ENCODE measurements around the gene MSS51. TPM values are rescaled to one million over a fixed set of nuclear protein-coding genes. Genes with fewer than 3 reads are reported as not detected.
A peak's percentile ranks its signal among the peaks of the same experiment; 100 is the strongest.

The MSS51 gene
- total RNA-seq, 1 experiment from 2014 or later, result 3.2 TPM

- H3K4me1 ChIP-seq (ENCODE audit: insufficient read depth, low read length), result no peaks in the 10 kb centered on the region
- intact Hi-C loops (cut with micrococcal nuclease), result no loop called here
- H3K9me3 ChIP-seq (ENCODE audit: low read length), result no peaks in the 10 kb centered on the region
- no peaks in the 10 kb centered on the region for H3K27me3 ChIP-seq (ENCODE audit: low read length)
- H3K4me2 ChIP-seq (ENCODE audit: low read length), result no peak overlapping the region
- peaks cover 28% of the 10 kb centered on the region for H3K79me2 ChIP-seq (ENCODE audit: low read length)
- no peak overlapping the region for H3K27ac ChIP-seq (ENCODE audit: low read length)
- H4K20me1 ChIP-seq (ENCODE audit: low read length), result peaks cover 22% of the 10 kb centered on the region
- H3K4me3 ChIP-seq (ENCODE audit: low read length), result no peak overlapping the region
- H3F3A ChIP-seq (ENCODE audit: low read length, unreplicated experiment), result no peaks in the 10 kb centered on the region
- no peaks in the 10 kb centered on the region for H3K9me2 ChIP-seq (replicated peaks; ENCODE audit: low read length)
- no peak overlapping the region for H2AFZ ChIP-seq (ENCODE audit: low read length)
- ChIA-PET CTCF (no interaction called here), POLR2A (ENCODE audit: unreplicated experiment) (no interaction called here)
- DNase-seq, result no peak
- no TSS peak for BruUV-seq (replicated peaks)
- ATAC-seq, result no peak
- H3K36me3 ChIP-seq (ENCODE audit: low read depth, low read length), result peaks cover 79% of the 10 kb centered on the region
- H3K9ac ChIP-seq (ENCODE audit: low read length), result no peak overlapping the region
- TF ChIP-seq EZH2phosphoT487 (IDR thresholded peaks at IDR 0.05; ENCODE audit: borderline replicate concordance, low read length) (no peak), EZH2 (IDR thresholded peaks at IDR 0.05; ENCODE audit: low read length, unreplicated experiment) (no peak), CTCF (conservative IDR thresholded peaks at IDR 0.05; ENCODE audit: low read depth, low read length) (no peak)
Measured at GRCh38 chr10:73388228-73388627, 45.1 kb downstream of the MSS51 start.

GRCh38 chr10:73386583-73386982 lies 46.8 kb downstream of the MSS51 start:
- ChIA-PET POLR2A (ENCODE audit: unreplicated experiment) (interaction anchor here (0.6 kb wide), 1 partner anchor 12 kb away, joined by 3 read pairs; no protein-coding TSS in a partner anchor), CTCF (interaction anchor here (0.5 kb wide), 1 partner anchor 26 kb away, joined by 9 read pairs; no protein-coding TSS in a partner anchor)
- no peak overlapping the region for H3K27ac ChIP-seq (ENCODE audit: low read length)
- DNase-seq (no peak), ATAC-seq (no peak; the same call in 1 of the 2 replicates)
- H2AFZ ChIP-seq (ENCODE audit: low read length), result no peak overlapping the region
- no peak overlapping the region for H3K9ac ChIP-seq (ENCODE audit: low read length)
- H4K20me1 ChIP-seq (ENCODE audit: low read length), result peaks cover 19% of the 10 kb centered on the region
- TF ChIP-seq EZH2 (IDR thresholded peaks at IDR 0.05; ENCODE audit: low read length, unreplicated experiment) (no peak), CTCF (conservative IDR thresholded peaks at IDR 0.05; ENCODE audit: low read depth, low read length) (no peak), EZH2phosphoT487 (IDR thresholded peaks at IDR 0.05; ENCODE audit: borderline replicate concordance, low read length) (no peak)
- H3K9me3 ChIP-seq (ENCODE audit: low read length), result no peaks in the 10 kb centered on the region
- no TSS peak for BruUV-seq (replicated peaks)
- no peaks in the 10 kb centered on the region for H3K9me2 ChIP-seq (replicated peaks; ENCODE audit: low read length)
- no peak overlapping the region for H3K4me3 ChIP-seq (ENCODE audit: low read length)
- H3K4me1 ChIP-seq (ENCODE audit: insufficient read depth, low read length), result no peaks in the 10 kb centered on the region
- H3K36me3 ChIP-seq (ENCODE audit: low read depth, low read length), result peaks cover 91% of the 10 kb centered on the region
- H3F3A ChIP-seq (ENCODE audit: low read length, unreplicated experiment), result no peaks in the 10 kb centered on the region
- no peak overlapping the region for H3K4me2 ChIP-seq (ENCODE audit: low read length)
- H3K79me2 ChIP-seq (ENCODE audit: low read length), result peaks cover 25% of the 10 kb centered on the region
- intact Hi-C loops (cut with micrococcal nuclease), result no loop called here
- H3K27me3 ChIP-seq (ENCODE audit: low read length), result no peaks in the 10 kb centered on the region

- CTCF ChIA-PET, result no interaction called here
- intact Hi-C loops (cut with micrococcal nuclease), result no loop called here
- H2AFZ ChIP-seq (ENCODE audit: low read length), result no peak overlapping the region
- H4K20me1 ChIP-seq (ENCODE audit: low read length), result no peaks in the 10 kb centered on the region
- no peaks in the 10 kb centered on the region for H3K27me3 ChIP-seq (ENCODE audit: low read length)
- no peak overlapping the region for H3K9ac ChIP-seq (ENCODE audit: low read length)
- POLR2A ChIA-PET (ENCODE audit: unreplicated experiment), result interaction anchor here (0.5 kb wide), 1 partner anchor 211 kb away, joined by 4 read pairs; no protein-coding TSS in a partner anchor
- no peak overlapping the region for H3K4me3 ChIP-seq (ENCODE audit: low read length)
- TF ChIP-seq EZH2phosphoT487 (IDR thresholded peaks at IDR 0.05; ENCODE audit: borderline replicate concordance, low read length) (no peak), EZH2 (IDR thresholded peaks at IDR 0.05; ENCODE audit: low read length, unreplicated experiment) (no peak), CTCF (conservative IDR thresholded peaks at IDR 0.05; ENCODE audit: low read depth, low read length) (no peak)
- no peak overlapping the region for H3K4me2 ChIP-seq (ENCODE audit: low read length)
- BruUV-seq (replicated peaks), result TSS peak; percentile 2
- ATAC-seq, result peak; percentile 7; the same call in 1 of the 2 replicates
- no peak for DNase-seq
- no peaks in the 10 kb centered on the region for H3K79me2 ChIP-seq (ENCODE audit: low read length)
- H3K4me1 ChIP-seq (ENCODE audit: insufficient read depth, low read length), result no peaks in the 10 kb centered on the region
- H3K9me2 ChIP-seq (replicated peaks; ENCODE audit: low read length), result no peaks in the 10 kb centered on the region
- no peak overlapping the region for H3K27ac ChIP-seq (ENCODE audit: low read length)
- H3K9me3 ChIP-seq (ENCODE audit: low read length), result no peaks in the 10 kb centered on the region
- no peaks in the 10 kb centered on the region for H3F3A ChIP-seq (ENCODE audit: low read length, unreplicated experiment)
- peaks cover 86% of the 10 kb centered on the region for H3K36me3 ChIP-seq (ENCODE audit: low read depth, low read length)
Measured at GRCh38 chr10:73379064-73379748, 54.2 kb downstream of the MSS51 start.

All from PC-3 (cell line).